Myocyte (in vitro differentiated cells): Measurements from ENCODE around the gene KIF26B. TPM values are rescaled to one million over a fixed set of nuclear protein-coding genes. Genes with fewer than 3 reads are reported as not detected.
A peak's percentile ranks its signal among the peaks of the same experiment; 100 is the strongest.

Source experiments
- DNase-seq: peaks from one replicate; pipeline ENCODE4 v3.0.0-alpha.2; 2012; ENCODE audit warnings: low read depth
- total RNA-seq: library from RNA; depleted of rRNA; stranded (reverse); fragments of >200 nt; gene quantifications from 2 replicates; pipeline ENCODE4 v1.2.3, GENCODE V29; 2014

KIF26B gene
- total RNA-seq, 1 donor from 2014 or later: 0.83 TPM

- DNase-seq: peak; percentile 18
These were observed 430.6 kb downstream of the KIF26B start for GRCh38 chr1:245585252-245585959.

DNA sequence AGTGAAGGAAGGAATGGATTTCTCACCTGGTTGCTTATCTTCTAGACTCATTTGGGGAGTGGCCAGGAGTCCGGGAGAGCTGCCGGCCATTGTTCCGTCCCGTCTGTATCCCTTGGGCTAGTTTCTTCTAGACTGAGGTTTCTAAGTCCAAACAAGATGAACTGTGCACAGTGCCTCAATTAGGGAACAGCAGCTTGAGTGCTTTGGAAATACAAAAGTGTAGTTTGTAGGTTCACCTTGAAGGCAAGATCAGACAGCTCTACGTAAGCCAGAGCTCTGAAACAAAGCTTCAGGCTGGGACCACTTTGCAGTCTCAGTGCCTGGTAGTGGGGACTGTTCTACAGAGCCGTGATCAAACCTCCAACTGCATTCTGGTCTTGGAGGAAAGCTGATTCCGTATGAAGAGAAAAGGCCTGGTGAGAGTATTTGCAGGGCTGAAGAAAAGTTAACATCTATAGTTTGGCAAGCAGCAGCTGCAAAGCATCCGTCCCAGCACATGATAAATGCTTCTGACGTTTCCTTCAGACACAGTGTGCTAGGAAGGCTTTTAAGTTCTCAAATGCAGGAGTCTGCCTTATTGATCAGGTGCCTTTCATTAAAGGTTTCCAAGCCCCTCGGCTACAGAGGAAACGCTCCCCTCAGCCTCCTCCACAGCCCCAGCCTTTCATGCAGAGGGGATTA lies 432.8 kb downstream of the KIF26B start:
- DNase-seq: no peak

DNA sequence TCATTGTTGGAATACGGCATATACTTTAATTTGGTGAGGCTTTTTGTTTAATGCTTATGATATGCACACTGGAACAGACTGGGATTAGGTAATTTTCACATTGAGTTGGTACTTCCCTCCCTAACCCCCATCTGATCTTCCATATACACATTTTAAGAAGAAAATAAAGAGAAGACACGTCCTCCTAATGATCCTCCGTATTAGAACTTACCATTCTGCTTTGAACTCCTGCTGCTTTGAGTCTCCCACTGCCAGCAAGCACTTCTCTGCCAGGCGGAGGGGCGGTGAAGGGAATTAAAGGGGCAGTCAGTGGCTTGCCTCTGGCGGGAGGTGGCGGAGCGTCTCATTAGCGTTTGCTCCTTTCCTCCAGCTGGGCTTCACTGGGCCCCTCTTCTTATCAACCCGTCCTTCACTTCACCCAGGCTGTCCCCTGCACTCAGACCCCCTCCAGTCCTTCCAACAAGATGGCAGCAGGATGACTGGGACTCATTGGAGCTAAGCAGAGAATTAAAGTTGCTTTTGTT lies 433.4 kb downstream of the KIF26B start:
- no peak for DNase-seq

DNA sequence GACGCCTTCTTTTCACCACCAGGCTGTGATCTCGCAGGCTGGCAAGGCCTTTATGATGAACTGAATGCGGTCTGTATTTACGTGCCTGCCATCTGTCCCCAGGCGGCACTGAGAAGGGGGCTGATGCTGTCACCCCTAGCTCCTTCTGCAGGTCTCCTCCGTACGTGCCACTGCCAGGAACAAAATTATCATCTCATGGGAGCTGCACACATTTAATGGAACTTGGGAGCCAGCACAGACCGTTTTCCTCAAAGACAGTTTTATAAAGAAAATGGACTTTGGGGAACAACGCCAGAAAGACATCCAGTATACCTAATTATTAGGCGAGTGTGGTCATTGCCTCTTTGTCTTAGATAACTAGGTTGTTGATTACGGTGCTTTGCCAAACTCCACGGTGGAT lies 434.5 kb downstream of the KIF26B start:
- DNase-seq: no peak

DNA sequence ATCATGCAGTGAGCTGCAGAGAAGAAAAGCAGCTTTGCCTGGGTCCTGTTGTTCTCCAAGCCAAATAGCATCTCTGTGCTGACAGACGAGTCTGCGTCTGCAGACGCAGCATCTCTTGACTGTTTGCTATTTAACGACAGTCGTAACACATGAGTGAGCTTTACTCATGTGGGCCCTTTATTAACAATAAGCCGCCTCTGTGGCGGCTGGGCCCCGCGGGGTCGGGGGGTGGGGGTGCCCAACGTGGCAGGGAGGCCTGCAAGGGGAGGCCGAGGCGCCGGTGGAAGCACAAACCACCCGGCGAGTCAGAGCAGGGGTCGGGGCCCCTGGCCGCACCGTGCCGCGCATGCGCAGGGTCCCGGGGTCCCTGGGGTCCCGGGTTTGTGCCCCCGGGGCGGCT lies 435.1 kb downstream of the KIF26B start:
- no peak for DNase-seq

- DNase-seq: no peak
These were observed 435.9 kb downstream of the KIF26B start for GRCh38 chr1:245590726-245591125.

- no peak for DNase-seq
These were observed 436.8 kb downstream of the KIF26B start for GRCh38 chr1:245591346-245592188.

DNA sequence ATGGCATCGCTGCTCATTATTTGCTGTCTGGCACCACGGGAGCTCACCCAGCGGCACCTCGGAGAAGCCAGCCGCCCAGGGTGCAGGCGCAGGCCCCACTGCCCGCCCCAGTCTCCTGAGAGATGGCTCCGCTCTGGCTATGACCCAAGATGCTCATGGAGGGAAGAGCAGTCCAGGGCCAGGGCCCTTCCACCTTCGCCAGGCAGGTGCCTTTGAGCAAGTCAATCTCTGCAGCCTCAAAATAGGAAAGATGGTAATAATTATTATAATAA lies 437.3 kb downstream of the KIF26B start:
- no peak for DNase-seq

- DNase-seq: peak; percentile 40
These were observed 443.9 kb downstream of the KIF26B start for GRCh38 chr1:245598524-245599305.

DNA sequence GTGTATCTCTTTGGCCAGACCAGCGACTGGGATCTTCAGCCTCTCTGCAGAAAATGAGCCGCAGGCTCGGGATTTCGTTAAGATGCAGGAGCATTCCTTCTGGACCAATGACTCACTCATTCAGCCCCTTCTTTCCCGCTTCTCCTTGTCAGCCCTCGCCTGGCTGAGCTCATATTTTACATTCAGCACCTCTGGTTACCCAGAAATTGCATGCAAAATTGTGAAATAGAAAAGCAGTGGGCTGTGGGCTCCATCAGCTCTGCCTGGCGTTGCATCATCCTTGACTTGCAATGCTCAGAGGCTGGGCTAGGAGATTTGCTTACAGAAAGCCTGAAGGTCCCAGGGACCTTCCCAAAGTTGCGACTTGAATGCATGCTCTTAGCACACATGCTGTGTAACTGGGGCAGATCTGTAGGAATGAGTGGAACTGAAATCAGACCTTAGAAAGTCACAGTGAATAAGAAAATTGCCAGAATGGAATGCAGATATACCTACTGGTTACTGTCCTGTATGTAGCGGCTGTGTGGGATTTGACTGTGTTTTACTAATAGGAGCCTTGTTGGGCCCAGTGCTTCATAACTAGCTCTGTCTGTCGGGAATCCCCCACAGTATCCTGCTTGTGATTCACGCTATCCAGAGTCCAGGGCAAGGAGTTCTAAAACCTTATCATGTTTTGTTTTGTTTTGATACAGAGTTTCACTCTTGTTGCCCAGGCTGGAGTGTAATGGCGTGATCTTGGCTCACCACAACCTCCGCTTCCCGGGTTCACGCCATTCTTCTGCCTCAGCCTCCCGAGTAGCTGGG lies 444.8 kb downstream of the KIF26B start:
- peak; percentile 20 for DNase-seq

DNA sequence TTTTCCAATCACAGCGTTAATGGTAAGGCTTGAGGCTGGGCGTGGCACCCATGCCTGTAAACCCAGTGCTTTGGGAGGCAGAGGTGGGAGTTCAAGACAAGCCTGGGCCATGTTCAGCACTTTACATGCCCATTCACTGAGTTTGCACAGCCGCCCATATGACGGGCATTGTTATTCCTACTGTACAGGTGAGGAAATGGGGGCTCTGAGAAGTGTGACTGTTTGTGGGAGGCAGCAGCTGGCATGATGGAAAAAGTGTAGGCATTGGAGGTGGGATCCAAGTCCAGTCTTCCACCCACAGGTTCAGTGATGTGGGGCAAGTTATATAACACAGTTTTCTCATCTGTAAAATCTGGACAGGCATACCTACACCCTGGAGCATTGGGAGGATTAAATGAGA lies 445.9 kb downstream of the KIF26B start:
- DNase-seq: no peak

DNA sequence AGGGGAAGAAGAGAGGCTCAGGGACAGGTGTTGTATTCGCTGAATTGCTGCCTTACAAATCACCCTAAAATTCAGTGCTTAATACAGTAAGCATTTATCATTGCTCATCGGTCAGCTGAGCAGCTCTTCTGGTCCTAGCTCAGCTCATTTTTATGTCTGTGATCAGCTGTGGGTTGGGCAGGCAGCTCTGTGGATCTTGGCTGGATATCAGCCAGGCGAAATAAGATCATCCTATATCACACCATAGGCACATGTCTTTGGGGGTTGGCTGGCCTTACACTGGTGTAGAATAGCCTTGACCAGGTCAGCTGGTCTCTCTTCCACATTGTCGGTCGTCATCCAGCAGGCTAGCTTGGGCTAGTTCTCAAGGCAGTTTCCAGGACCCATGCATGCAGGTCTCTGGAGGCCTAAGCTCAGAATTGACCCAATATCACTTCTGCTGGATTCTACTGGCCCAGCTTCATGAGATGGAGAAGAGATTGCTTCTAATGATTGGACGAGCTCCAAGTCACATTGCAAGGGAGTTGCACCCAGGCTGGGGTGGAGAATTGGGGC lies 448.6 kb downstream of the KIF26B start:
- DNase-seq: no peak

DNA sequence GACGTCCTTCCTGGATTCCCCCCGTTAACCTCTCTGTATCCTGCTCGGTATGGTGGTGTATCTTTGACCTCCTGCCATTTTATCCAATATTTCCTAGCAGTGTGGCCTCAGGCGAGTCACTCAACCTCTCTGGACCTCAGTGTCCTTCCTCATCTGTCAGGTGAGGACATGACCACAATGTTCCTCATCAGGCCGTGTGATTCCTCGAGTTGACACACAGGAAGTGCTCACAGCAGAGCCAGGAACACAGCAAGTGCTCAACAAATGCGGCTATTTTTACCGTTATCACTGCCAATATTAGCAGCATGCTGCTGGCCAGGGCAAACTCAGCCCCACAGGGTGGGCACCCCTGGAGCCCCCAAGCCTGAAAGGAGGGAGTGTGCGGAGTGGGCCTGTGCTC lies 450.2 kb downstream of the KIF26B start:
- no peak for DNase-seq

GRCh38 chr1:245605480-245606156 lies 450.8 kb downstream of the KIF26B start:
- DNase-seq: peak; percentile 30

- DNase-seq: no peak
These were observed 451.5 kb downstream of the KIF26B start for GRCh38 chr1:245606157-245606725.

DNA sequence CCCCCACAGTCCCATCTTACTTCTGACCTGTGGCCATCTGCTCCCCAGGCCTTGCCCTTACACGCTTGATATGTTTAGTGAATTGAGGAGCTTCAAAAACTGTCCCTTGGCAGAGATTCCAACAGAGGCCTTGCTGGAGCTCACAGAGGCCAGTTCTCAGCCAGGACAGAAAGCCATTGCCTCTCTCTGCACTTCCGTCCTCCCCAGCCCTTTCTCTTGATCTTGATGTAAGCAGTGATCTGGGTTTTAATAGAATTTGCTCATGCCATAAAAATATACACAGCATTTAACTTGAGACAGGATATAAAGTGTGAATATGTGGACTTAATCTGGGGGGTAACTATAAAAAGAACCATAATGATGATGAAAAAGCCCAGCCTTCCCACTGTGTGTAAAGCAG lies 453.5 kb downstream of the KIF26B start:
- DNase-seq: no peak

GRCh38 chr1:245609354-245610150 lies 454.8 kb downstream of the KIF26B start:
- DNase-seq: no peak

DNA sequence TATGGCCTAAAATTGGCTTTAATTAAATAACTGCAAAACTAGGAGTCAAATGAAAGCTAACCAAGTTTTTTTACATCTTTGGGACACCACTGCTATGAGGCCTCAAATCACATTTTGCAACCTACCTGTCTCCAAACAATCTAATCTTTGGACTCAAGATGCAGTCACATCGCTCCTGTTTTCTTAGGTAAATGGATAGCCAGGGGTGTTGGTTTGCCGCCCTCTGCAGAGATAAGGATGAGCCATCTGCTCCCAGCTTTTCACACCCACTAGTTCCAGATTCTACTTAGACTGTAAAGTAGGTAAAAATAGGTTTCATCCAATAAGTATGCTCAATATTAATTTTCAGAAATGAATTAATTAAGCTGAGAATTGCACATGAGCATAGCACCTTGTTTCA lies 456.5 kb downstream of the KIF26B start:
- DNase-seq: no peak
